Nephron progenitor cell (in vitro differentiated cells): Measurements from ENCODE around the gene ASB3.

Source experiments
- DNase-seq: peaks from one replicate; pipeline ENCODE4 v3.0.0; 2021
- H3K27ac Mint-ChIP-seq: 2 replicates; pipeline ENCODE4 v1.8.0; 2021; ENCODE audit warnings: mild to moderate bottlenecking, moderate library complexity, mixed read lengths
- H3K27me3 Mint-ChIP-seq: 2 replicates; pipeline ENCODE4 v1.8.0; 2021; ENCODE audit warnings: mild to moderate bottlenecking, low read depth, mixed read lengths; ENCODE audit not compliant: poor library complexity
- H3K36me3 Mint-ChIP-seq: 2 replicates; pipeline ENCODE4 v1.8.0; 2021; ENCODE audit warnings: low read depth, mixed read lengths
- H3K4me1 Mint-ChIP-seq: 2 replicates; pipeline ENCODE4 v1.8.0; 2021; ENCODE audit warnings: mixed read lengths
- H3K4me3 Mint-ChIP-seq: 2 replicates; pipeline ENCODE4 v1.8.0; 2021; ENCODE audit warnings: mild to moderate bottlenecking, moderate library complexity, mixed read lengths
- H3K9me3 Mint-ChIP-seq: 2 replicates; pipeline ENCODE4 v1.8.0; 2021; ENCODE audit warnings: mild to moderate bottlenecking, moderate library complexity, mixed read lengths
- CTCF ChIP-seq: fragments of 200-600 bp; sonication (generic); IDR thresholded peaks from 2 replicates; pipeline ENCODE4 v1.5.0; 2021; ENCODE audit warnings: antibody characterized with exemption

The ASB3 gene

GRCh38 chr2:53782676-53783075 lies 4.1 kb downstream of the ASB3 start:
- H3K4me3 Mint-ChIP-seq, result no peak overlapping the region
- DNase-seq, result no peak
- no peaks in the 10 kb centered on the region for H3K9me3 Mint-ChIP-seq
- no peak overlapping the region for H3K27ac Mint-ChIP-seq
- peaks cover 3% of the 10 kb centered on the region for H3K27me3 Mint-ChIP-seq
- peaks cover 34% of the 10 kb centered on the region for H3K4me1 Mint-ChIP-seq
- H3K36me3 Mint-ChIP-seq, result peaks cover 39% of the 10 kb centered on the region
- TF ChIP-seq CTCF, result no peak

GRCh38 chr2:53780056-53780455 lies 6.7 kb downstream of the ASB3 start:
- Mint-ChIP-seq H3K9me3 (no peaks in the 10 kb centered on the region), H3K4me1 (peaks cover 24% of the 10 kb centered on the region), H3K36me3 (peaks cover 54% of the 10 kb centered on the region), H3K27me3 (no peaks in the 10 kb centered on the region), H3K4me3 (no peak overlapping the region), H3K27ac (no peak overlapping the region)
- TF ChIP-seq CTCF, result no peak
- no peak for DNase-seq

GRCh38 chr2:53778536-53779162 lies 8.1 kb downstream of the ASB3 start:
- Mint-ChIP-seq H3K36me3 (peaks cover 62% of the 10 kb centered on the region), H3K27me3 (no peaks in the 10 kb centered on the region), H3K4me1 (peaks cover 10% of the 10 kb centered on the region), H3K4me3 (no peak overlapping the region), H3K27ac (no peak overlapping the region), H3K9me3 (no peaks in the 10 kb centered on the region)
- TF ChIP-seq CTCF, result no peak
- DNase-seq, result no peak

- H3K9me3 Mint-ChIP-seq, result peaks cover 4% of the 10 kb centered on the region
- peaks cover 64% of the 10 kb centered on the region for H3K36me3 Mint-ChIP-seq
- H3K27me3 Mint-ChIP-seq, result no peaks in the 10 kb centered on the region
- no peak for TF ChIP-seq CTCF
- no peak overlapping the region for H3K27ac Mint-ChIP-seq
- no peak overlapping the region for H3K4me3 Mint-ChIP-seq
- H3K4me1 Mint-ChIP-seq, result no peaks in the 10 kb centered on the region
- no peak for DNase-seq
These were observed 9.6 kb downstream of the ASB3 start for GRCh38 chr2:53777134-53777533.

GRCh38 chr2:53770264-53770663 lies 16.5 kb downstream of the ASB3 start:
- peaks cover 17% of the 10 kb centered on the region for H3K4me1 Mint-ChIP-seq
- TF ChIP-seq CTCF, result no peak
- H3K27ac Mint-ChIP-seq, result no peak overlapping the region
- DNase-seq, result no peak
- peaks cover 34% of the 10 kb centered on the region for H3K36me3 Mint-ChIP-seq
- no peak overlapping the region for H3K4me3 Mint-ChIP-seq
- H3K9me3 Mint-ChIP-seq, result peaks cover 4% of the 10 kb centered on the region
- H3K27me3 Mint-ChIP-seq, result no peaks in the 10 kb centered on the region

- peaks cover 17% of the 10 kb centered on the region for H3K4me1 Mint-ChIP-seq
- peaks cover 42% of the 10 kb centered on the region for H3K36me3 Mint-ChIP-seq
- no peak for DNase-seq
- no peak overlapping the region for H3K27ac Mint-ChIP-seq
- H3K27me3 Mint-ChIP-seq, result no peaks in the 10 kb centered on the region
- peaks cover 4% of the 10 kb centered on the region for H3K9me3 Mint-ChIP-seq
- H3K4me3 Mint-ChIP-seq, result no peak overlapping the region
- TF ChIP-seq CTCF, result no peak
These were observed 17.3 kb downstream of the ASB3 start for GRCh38 chr2:53769318-53769945.
